ENCODE measurements around the gene CMAS.
A peak's percentile ranks its signal among the peaks of the same experiment; 100 is the strongest.
"Not testable (repeated sequence)": the region's sequence is repeated elsewhere in the genome, so short reads cannot be mapped to it uniquely, and the experiment has no call there.

Gene CMAS

GRCh38 chr12:22042976-22043669 is 2.9 kb upstream of the CMAS start:
- no peaks in the 10 kb centered on the region for H3K36me3 ChIP-seq (ENCODE audit: insufficient read depth, low read length)
- no peaks in the 10 kb centered on the region for H3K9me3 ChIP-seq (ENCODE audit: low read depth, low read length)
- no peak for DNase-seq (ENCODE audit: low read depth, low spot score)
- H3K4me3 ChIP-seq: no peak overlapping the region
- H3K9ac ChIP-seq (ENCODE audit: insufficient read length): no peak overlapping the region
- H3K27ac ChIP-seq: no peak overlapping the region
- TF ChIP-seq POLR2AphosphoS5 (IDR thresholded peaks at IDR 0.05; ENCODE audit: borderline replicate concordance, low read depth, low read length) (no peak), EZH2 (IDR thresholded peaks at IDR 0.05) (no peak), FOXP2 (optimal IDR thresholded peaks at IDR 0.05; ENCODE audit: control extremely low read depth, extremely low read length, insufficient read depth) (no peak)

GRCh38 chr12:22043943-22044342 is 2.1 kb upstream of the CMAS start:
- Histone ChIP-seq H3K36me3 (ENCODE audit: insufficient read depth, low read length) (peaks cover 4% of the 10 kb centered on the region), H3K9me3 (ENCODE audit: low read depth, low read length) (no peaks in the 10 kb centered on the region), H3K4me3 (no peak overlapping the region), H3K27ac (no peak overlapping the region), H3K9ac (ENCODE audit: insufficient read length) (no peak overlapping the region)
- no peak for TF ChIP-seq FOXP2 (optimal IDR thresholded peaks at IDR 0.05; ENCODE audit: control extremely low read depth, extremely low read length, insufficient read depth)
- no peak for TF ChIP-seq EZH2 (IDR thresholded peaks at IDR 0.05)
- no peak for TF ChIP-seq POLR2AphosphoS5 (IDR thresholded peaks at IDR 0.05; ENCODE audit: borderline replicate concordance, low read depth, low read length)
- DNase-seq (ENCODE audit: low read depth, low spot score): no peak

GRCh38 chr12:22044391-22044790 is 1.6 kb upstream of the CMAS start:
- peaks cover 5% of the 10 kb centered on the region for H3K36me3 ChIP-seq (ENCODE audit: insufficient read depth, low read length)

GRCh38 chr12:22046968-22047390 is 961 bp downstream of the CMAS start:
- Histone ChIP-seq H3K36me3 (ENCODE audit: insufficient read depth, low read length) (peaks cover 9% of the 10 kb centered on the region), H3K27ac (no peak overlapping the region), H3K4me3 (peak overlapping the region; percentile 99), H3K9ac (ENCODE audit: insufficient read length) (peak overlapping the region; percentile 87), H3K9me3 (ENCODE audit: low read depth, low read length) (no peaks in the 10 kb centered on the region)
- DNase-seq (ENCODE audit: low read depth, low spot score): no peak
- TF ChIP-seq POLR2AphosphoS5 (IDR thresholded peaks at IDR 0.05; ENCODE audit: borderline replicate concordance, low read depth, low read length) (no peak), EZH2 (IDR thresholded peaks at IDR 0.05) (no peak), FOXP2 (optimal IDR thresholded peaks at IDR 0.05; ENCODE audit: control extremely low read depth, extremely low read length, insufficient read depth) (no peak)

More at GRCh38 chr12:22044391-22044790, 1.6 kb upstream of the CMAS start:
- no peak for DNase-seq (ENCODE audit: low read depth, low spot score)
- Histone ChIP-seq H3K27ac (no peak overlapping the region), H3K9ac (ENCODE audit: insufficient read length) (no peak overlapping the region), H3K4me3 (no peak overlapping the region), H3K9me3 (ENCODE audit: low read depth, low read length) (no peaks in the 10 kb centered on the region)
- TF ChIP-seq FOXP2 (optimal IDR thresholded peaks at IDR 0.05; ENCODE audit: control extremely low read depth, extremely low read length, insufficient read depth) (no peak), POLR2AphosphoS5 (IDR thresholded peaks at IDR 0.05; ENCODE audit: borderline replicate concordance, low read depth, low read length) (no peak), EZH2 (IDR thresholded peaks at IDR 0.05) (no peak)

- no peak for TF ChIP-seq EZH2 (IDR thresholded peaks at IDR 0.05)
- Histone ChIP-seq H3K4me3 (peak overlapping the region; percentile 99), H3K9ac (ENCODE audit: insufficient read length) (peak overlapping the region; percentile 87), H3K9me3 (ENCODE audit: low read depth, low read length) (no peaks in the 10 kb centered on the region), H3K36me3 (ENCODE audit: insufficient read depth, low read length) (peaks cover 9% of the 10 kb centered on the region), H3K27ac (no peak overlapping the region)
- no peak for DNase-seq (ENCODE audit: low read depth, low spot score)
Measured at GRCh38 chr12:22047494-22047893, 1.5 kb downstream of the CMAS start.

GRCh38 chr12:22048351-22049041 is 2.5 kb downstream of the CMAS start:
- Histone ChIP-seq H3K36me3 (ENCODE audit: insufficient read depth, low read length) (peaks cover 9% of the 10 kb centered on the region), H3K9ac (ENCODE audit: insufficient read length) (no peak overlapping the region), H3K4me3 (no peak overlapping the region), H3K9me3 (ENCODE audit: low read depth, low read length) (no peaks in the 10 kb centered on the region), H3K27ac (no peak overlapping the region)
- no peak for TF ChIP-seq EZH2 (IDR thresholded peaks at IDR 0.05)
- DNase-seq (ENCODE audit: low read depth, low spot score): no peak

- DNase-seq (ENCODE audit: low read depth, low spot score): no peak
- Histone ChIP-seq H3K27ac (no peak overlapping the region), H3K9me3 (ENCODE audit: low read depth, low read length) (no peaks in the 10 kb centered on the region), H3K9ac (ENCODE audit: insufficient read length) (no peak overlapping the region), H3K36me3 (ENCODE audit: insufficient read depth, low read length) (peaks cover 11% of the 10 kb centered on the region), H3K4me3 (no peak overlapping the region)
- TF ChIP-seq POLR2AphosphoS5 (IDR thresholded peaks at IDR 0.05; ENCODE audit: borderline replicate concordance, low read depth, low read length): no peak
- TF ChIP-seq FOXP2 (optimal IDR thresholded peaks at IDR 0.05; ENCODE audit: control extremely low read depth, extremely low read length, insufficient read depth): no peak
- no peak for TF ChIP-seq EZH2 (IDR thresholded peaks at IDR 0.05)
Measured at GRCh38 chr12:22050078-22050477, 4.1 kb downstream of the CMAS start.

- no peak for DNase-seq (ENCODE audit: low read depth, low spot score)
- H3K36me3 ChIP-seq (ENCODE audit: insufficient read depth, low read length): peaks cover 21% of the 10 kb centered on the region
- no peak overlapping the region for H3K4me3 ChIP-seq
- no peak overlapping the region for H3K9ac ChIP-seq (ENCODE audit: insufficient read length)
- no peak overlapping the region for H3K27ac ChIP-seq
- H3K9me3 ChIP-seq (ENCODE audit: low read depth, low read length): no peaks in the 10 kb centered on the region
- TF ChIP-seq FOXP2 (optimal IDR thresholded peaks at IDR 0.05; ENCODE audit: control extremely low read depth, extremely low read length, insufficient read depth): no peak
- TF ChIP-seq EZH2 (IDR thresholded peaks at IDR 0.05): no peak
- TF ChIP-seq POLR2AphosphoS5 (IDR thresholded peaks at IDR 0.05; ENCODE audit: borderline replicate concordance, low read depth, low read length): no peak
Measured at GRCh38 chr12:22051114-22051698, 5.2 kb downstream of the CMAS start.

GRCh38 chr12:22052994-22053393 is 7.0 kb downstream of the CMAS start:
- H3K9me3 ChIP-seq (ENCODE audit: low read depth, low read length); H3K9ac ChIP-seq (ENCODE audit: insufficient read length); DNase-seq (ENCODE audit: low read depth, low spot score); H3K27ac ChIP-seq; H3K4me3 ChIP-seq: not testable (repeated sequence)
- peaks cover 30% of the 10 kb centered on the region for H3K36me3 ChIP-seq (ENCODE audit: insufficient read depth, low read length)
